Measurements from ENCODE around the gene KANK2.
"Not testable (repeated sequence)": the region's sequence is repeated elsewhere in the genome, so short reads cannot be mapped to it uniquely, and the experiment has no call there.

The KANK2 gene

GRCh38 chr19:11136400-11137101 lies 60.8 kb downstream of the KANK2 start:
- TF ChIP-seq, protein P1, sequence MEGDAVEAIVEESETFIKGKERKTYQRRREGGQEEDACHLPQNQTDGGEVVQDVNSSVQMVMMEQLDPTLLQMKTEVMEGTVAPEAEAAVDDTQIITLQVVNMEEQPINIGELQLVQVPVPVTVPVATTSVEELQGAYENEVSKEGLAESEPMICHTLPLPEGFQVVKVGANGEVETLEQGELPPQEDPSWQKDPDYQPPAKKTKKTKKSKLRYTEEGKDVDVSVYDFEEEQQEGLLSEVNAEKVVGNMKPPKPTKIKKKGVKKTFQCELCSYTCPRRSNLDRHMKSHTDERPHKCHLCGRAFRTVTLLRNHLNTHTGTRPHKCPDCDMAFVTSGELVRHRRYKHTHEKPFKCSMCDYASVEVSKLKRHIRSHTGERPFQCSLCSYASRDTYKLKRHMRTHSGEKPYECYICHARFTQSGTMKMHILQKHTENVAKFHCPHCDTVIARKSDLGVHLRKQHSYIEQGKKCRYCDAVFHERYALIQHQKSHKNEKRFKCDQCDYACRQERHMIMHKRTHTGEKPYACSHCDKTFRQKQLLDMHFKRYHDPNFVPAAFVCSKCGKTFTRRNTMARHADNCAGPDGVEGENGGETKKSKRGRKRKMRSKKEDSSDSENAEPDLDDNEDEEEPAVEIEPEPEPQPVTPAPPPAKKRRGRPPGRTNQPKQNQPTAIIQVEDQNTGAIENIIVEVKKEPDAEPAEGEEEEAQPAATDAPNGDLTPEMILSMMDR (IDR thresholded peaks at IDR 0.05; ENCODE audit: low read depth, low read length), result no peak
- Histone ChIP-seq H3K36me3 (peaks cover 17% of the 10 kb centered on the region), H3K9me3 (no peaks in the 10 kb centered on the region), H3K4me3 (ENCODE audit: low read depth, low read length) (no peak overlapping the region), H3K4me1 (peaks cover 9% of the 10 kb centered on the region; the same call in 1 of the 2 replicates), H3K27me3 (no peaks in the 10 kb centered on the region)
- no peak for DNase-seq

GRCh38 chr19:11131471-11131870 lies 65.9 kb downstream of the KANK2 start:
- no peak for DNase-seq
- Histone ChIP-seq H3K9me3 (no peaks in the 10 kb centered on the region), H3K27me3 (no peaks in the 10 kb centered on the region), H3K36me3 (peaks cover 64% of the 10 kb centered on the region), H3K4me1 (no peaks in the 10 kb centered on the region), H3K4me3 (ENCODE audit: low read depth, low read length) (no peak overlapping the region)
- TF ChIP-seq, protein P1 (IDR thresholded peaks at IDR 0.05; ENCODE audit: low read depth, low read length), result no peak

DNA sequence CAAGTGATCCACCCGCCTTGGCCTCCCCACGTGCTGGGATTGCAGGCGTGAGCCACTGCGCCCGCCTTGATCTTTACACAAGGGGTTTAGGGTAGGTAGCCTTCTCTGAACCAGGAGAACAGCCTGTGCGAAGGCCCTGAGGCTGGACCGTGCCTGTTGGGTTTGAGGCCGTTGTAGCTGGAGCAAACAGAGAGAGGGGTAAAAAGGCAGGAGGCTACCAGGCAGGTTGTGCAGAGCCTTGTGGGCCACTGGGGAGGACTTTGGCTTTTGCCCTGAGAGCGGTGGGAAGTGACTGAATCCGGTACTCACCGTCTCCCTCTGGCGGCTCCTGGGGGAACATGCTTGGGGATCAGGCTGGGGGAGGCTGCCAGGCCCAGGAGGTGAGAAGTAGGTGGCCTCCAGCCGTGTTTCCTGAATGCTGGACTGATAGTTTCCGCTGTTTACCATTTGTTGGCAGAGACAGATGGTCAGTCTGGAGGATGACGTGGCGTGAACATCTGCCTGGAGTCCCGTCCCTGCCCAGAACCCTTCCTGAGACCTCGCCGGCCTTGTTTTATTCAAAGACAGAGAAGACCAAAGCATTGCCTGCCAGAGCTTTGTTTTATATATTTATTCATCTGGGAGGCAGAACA lies 66.4 kb downstream of the KANK2 start:
- TF ChIP-seq, protein P1 (IDR thresholded peaks at IDR 0.05; ENCODE audit: low read depth, low read length), result peak; percentile 88
- Histone ChIP-seq H3K9me3 (no peaks in the 10 kb centered on the region), H3K4me1 (no peaks in the 10 kb centered on the region), H3K4me3 (ENCODE audit: low read depth, low read length) (no peak overlapping the region), H3K36me3 (peaks cover 69% of the 10 kb centered on the region), H3K27me3 (no peaks in the 10 kb centered on the region)
- peak; percentile 82 for DNase-seq

GRCh38 chr19:11127905-11128304 lies 69.4 kb downstream of the KANK2 start:
- TF ChIP-seq, protein P1 (IDR thresholded peaks at IDR 0.05; ENCODE audit: low read depth, low read length), result no peak
- DNase-seq, result no peak
- Histone ChIP-seq H3K36me3 (peaks cover 93% of the 10 kb centered on the region), H3K9me3 (no peaks in the 10 kb centered on the region), H3K4me1 (no peaks in the 10 kb centered on the region), H3K27me3 (no peaks in the 10 kb centered on the region), H3K4me3 (ENCODE audit: low read depth, low read length) (no peak overlapping the region)

GRCh38 chr19:11125994-11126685 lies 71.2 kb downstream of the KANK2 start:
- H3K27me3 ChIP-seq, result no peaks in the 10 kb centered on the region
- TF ChIP-seq, protein P1 (IDR thresholded peaks at IDR 0.05; ENCODE audit: low read depth, low read length), result peak; percentile 85
- H3K4me1 ChIP-seq, result no peaks in the 10 kb centered on the region
- no peaks in the 10 kb centered on the region for H3K9me3 ChIP-seq
- H3K36me3 ChIP-seq, result peaks cover 82% of the 10 kb centered on the region
- H3K4me3 ChIP-seq (ENCODE audit: low read depth, low read length), result no peak overlapping the region
- peak; percentile 82 for DNase-seq

DNA sequence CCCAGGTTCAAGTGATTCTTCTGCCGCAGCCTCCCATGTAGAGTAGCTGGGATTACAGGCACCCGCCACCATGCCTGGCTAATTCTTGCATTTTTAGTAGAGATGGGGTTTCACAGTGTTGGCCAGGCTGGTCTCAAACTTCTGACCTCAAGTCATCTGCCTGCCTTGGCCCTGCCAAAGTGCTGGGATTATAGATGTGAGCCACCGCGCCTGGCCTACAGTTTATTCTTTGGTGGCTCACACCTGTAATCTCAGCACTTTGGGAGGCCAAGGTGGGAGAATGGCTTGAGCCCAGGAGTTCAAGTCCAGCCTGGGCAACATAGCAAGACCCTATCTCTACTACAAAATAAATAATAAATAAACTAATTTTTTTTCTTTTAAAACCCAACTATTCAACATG lies 73.2 kb downstream of the KANK2 start:
- H3K4me3 ChIP-seq (ENCODE audit: low read depth, low read length), result not testable (repeated sequence)

More for the DNA sequence above, 73.2 kb downstream of the KANK2 start:
- not testable (repeated sequence) for DNase-seq, H3K9me3 ChIP-seq, H3K4me1 ChIP-seq, H3K27me3 ChIP-seq
- H3K36me3 ChIP-seq, result peaks cover 84% of the 10 kb centered on the region
